Measurements from ENCODE around the gene RAD54L. TPM values are rescaled to one million over a fixed set of nuclear protein-coding genes. Genes with fewer than 3 reads are reported as not detected.

RAD54L gene
- total RNA-seq, 1 experiment from 2014 or later: 28.9 TPM

- ATAC-seq (no peak), DNase-seq (ENCODE audit: low read depth, low spot score) (no peak)
- BruUV-seq (replicated peaks): TSS peak; percentile 22
- Histone ChIP-seq H3K36me3 (ENCODE audit: control insufficient read depth in 1 of 2, insufficient read depth in 2 of 2, low read length in 2 of 2) (peaks cover 3 to 18% of the 10 kb centered on the region in 2 experiments; a peak in 3 of 4 replicates), H3K4me2 (ENCODE audit: low read length) (peak overlapping the region; percentile 87), H3K9me2 (ENCODE audit: insufficient read depth) (no peaks in the 10 kb centered on the region), H3K4me3 (replicated peaks in 1 of 2; ENCODE audit: low read depth in 1 of 2, low read length in 2 of 2) (peak overlapping the region; percentile 81 to 92), H3K27me3 (ENCODE audit: insufficient read depth, low read length) (no peaks in the 10 kb centered on the region), H4K20me1 (ENCODE audit: insufficient read depth) (no peaks in the 10 kb centered on the region), H2AFZ (ENCODE audit: low read depth, low read length, poor library complexity, severe bottlenecking) (no peak overlapping the region), H3K9ac (ENCODE audit: low read length) (peak overlapping the region; percentile 87), H3K79me2 (ENCODE audit: insufficient read depth, low read length) (peaks cover 75% of the 10 kb centered on the region), H3K9me3 (ENCODE audit: control insufficient read depth in 1 of 2, insufficient read depth in 1 of 2, low read depth in 1 of 2, low read length in 2 of 2) (no peaks in the 10 kb centered on the region), H3K27ac (ENCODE audit: low read depth, low read length) (peak overlapping the region; percentile 94), H3K4me1 (ENCODE audit: control insufficient read depth in 1 of 2, insufficient read depth in 2 of 2, low read length in 2 of 2) (peaks cover 7 to 19% of the 10 kb centered on the region in 2 experiments; a peak in 3 of 4 replicates)
- intact Hi-C loops (cut with micrococcal nuclease): no loop called here
- ChIA-PET RAD21 (ENCODE audit: low non-redundant PET in 1 of 2, low total read pairs in 2 of 2, uncharacterized antibody in 2 of 2, unreplicated experiment in 2 of 2) (no interaction called here), CTCF (no interaction called here), POLR2A (no interaction called here)
- TF ChIP-seq EZH2 (IDR thresholded peaks at IDR 0.05): no peak
- no peak for TF ChIP-seq TCF7L2 (IDR thresholded peaks at IDR 0.05; ENCODE audit: borderline replicate concordance, extremely low read depth, insufficient read depth, insufficient read length)
- TF ChIP-seq ATF3 (IDR thresholded peaks at IDR 0.05): no peak
- no peak for TF ChIP-seq RAD21 (IDR thresholded peaks at IDR 0.05; ENCODE audit: low read depth)
- no peak for TF ChIP-seq CBX3 (IDR thresholded peaks at IDR 0.05; ENCODE audit: low read depth)
- TF ChIP-seq EZH2phosphoT487 (IDR thresholded peaks at IDR 0.05; ENCODE audit: borderline replicate concordance): no peak
- no peak for TF ChIP-seq CEBPB (IDR thresholded peaks at IDR 0.05; ENCODE audit: low read depth)
- no peak for TF ChIP-seq CTCF (IDR thresholded peaks at IDR 0.05 in 2 of 3, conservative IDR thresholded peaks at IDR 0.05 in 1 of 3; ENCODE audit: borderline replicate concordance in 1 of 3, insufficient read depth in 1 of 3, low read depth in 2 of 3, low read length in 2 of 3)
- TF ChIP-seq FOSL1 (IDR thresholded peaks at IDR 0.05; ENCODE audit: low read depth): no peak
Observed at GRCh38 chr1:46300673-46301405, 53.3 kb downstream of the RAD54L start.

All from HCT116 (cell line).